Mucosa of descending colon (tissue), 3 donors: ENCODE results near the gene TMEM86A. TPM values are rescaled to one million over a fixed set of nuclear protein-coding genes. Genes with fewer than 3 reads are reported as not detected.

Experiments used
- ATAC-seq: fragments of 200-7000 bp; cut with Tn5 transposase; one replicate; pipeline ENCODE4 v1.9.1; 2020; ENCODE audit warnings: mild to moderate bottlenecking, moderate library complexity
- DNase-seq, 3 donors: peaks; one replicate each; pipeline ENCODE4 v3.0.0-alpha.2; 2020
- H3K36me3 ChIP-seq: fragments of 200-600 bp; one replicate; pipeline ENCODE4 v1.8.0; 2021; ENCODE audit warnings: low read depth, mild to moderate bottlenecking
- H3K4me1 ChIP-seq: fragments of 200-600 bp; one replicate; pipeline ENCODE4 v1.8.0; 2021; ENCODE audit warnings: low read depth, mild to moderate bottlenecking
- H3K4me3 ChIP-seq: fragments of 200-600 bp; one replicate; pipeline ENCODE4 v1.8.0; 2021; ENCODE audit warnings: mild to moderate bottlenecking
- H3K9me3 ChIP-seq: fragments of 200-600 bp; one replicate; pipeline ENCODE4 v1.8.0; 2021; ENCODE audit warnings: mild to moderate bottlenecking
- intact Hi-C, 2 donors: fragments of 100-400 bp; cut with DNase I in 1 of 2; cut with micrococcal nuclease in 1 of 2; formaldehyde crosslinking; loops; one replicate each; pipeline versions ENCODE4 v1.11.0 to v1.11.1; 2022; cut with DNase I, micrococcal nuclease
- total RNA-seq, 3 donors: library from RNA; stranded (reverse); fragmentation: NEBNext Ultra II Directional in 2 of 3; extraction: Animal tissue kit (Norgen Biotek cat#: 25700) in 2 of 3; gene quantifications; one replicate each; pipeline versions ENCODE4 v1.2.1 to v1.2.4, GENCODE V29; 2021 to 2023
- TF ChIP-seq, protein P1 (sequence below): fragments of 200-600 bp; IDR thresholded peaks from one replicate; pipeline ENCODE4 v1.8.0; 2022; ENCODE audit warnings: antibody characterized with exemption, mild to moderate bottlenecking
- donor health status: DM: no; HTN: no; CAD: no; lungs with moderate emphysema.
- donor health status: DM: no; HTN: no; CAD: no.
- donor health status: DM: no; HTN: yes; CAD: no.

Gene TMEM86A
- total RNA-seq, 3 donors from 2014 or later, result 1.7 to 6.0 (median 5.0) TPM

DNA sequence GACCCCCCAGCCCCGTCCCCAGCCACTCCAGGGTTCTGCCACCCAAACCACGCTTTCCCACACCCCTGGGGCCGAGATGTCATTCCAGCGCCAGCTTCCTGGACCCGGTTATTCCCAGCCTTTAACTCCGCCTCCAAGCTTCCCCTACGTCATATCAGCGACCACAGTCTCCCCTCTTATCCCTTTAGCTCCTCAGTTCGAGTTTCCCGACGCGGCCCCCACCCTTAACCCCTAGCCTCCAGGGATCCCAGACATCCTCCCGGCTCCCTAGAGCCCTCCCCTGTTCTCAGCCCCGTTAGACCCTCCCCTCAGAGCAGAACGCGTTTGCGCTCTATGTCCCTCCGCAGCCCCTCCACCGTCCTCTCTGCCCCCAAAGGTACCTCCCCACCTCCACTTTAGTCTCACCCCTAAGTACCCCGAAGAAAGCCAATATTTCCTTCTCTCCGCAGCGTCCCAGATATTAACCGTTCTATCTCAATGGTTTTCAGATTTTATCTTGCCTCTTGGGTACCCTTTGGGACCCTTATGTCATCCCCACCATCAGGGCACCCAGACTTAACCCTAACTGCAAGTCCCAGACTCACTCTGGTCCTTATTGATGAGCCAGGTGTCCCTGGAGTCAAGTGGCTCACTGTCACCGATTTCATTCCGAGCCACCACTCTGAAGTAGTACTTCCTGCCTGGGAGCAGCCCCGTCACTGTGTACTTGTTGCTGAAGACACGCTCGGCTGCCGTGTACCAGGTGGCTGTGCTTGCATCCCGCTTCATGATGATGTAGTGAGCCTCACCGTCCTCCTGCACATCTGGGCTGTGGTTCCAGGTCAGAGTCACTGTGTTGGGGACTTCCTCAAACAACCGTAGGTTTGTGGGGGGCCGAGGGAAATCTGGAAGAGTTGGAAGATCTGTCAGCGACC is 8.0 kb downstream of the TMEM86A start:
- TF ChIP-seq, protein P1, sequence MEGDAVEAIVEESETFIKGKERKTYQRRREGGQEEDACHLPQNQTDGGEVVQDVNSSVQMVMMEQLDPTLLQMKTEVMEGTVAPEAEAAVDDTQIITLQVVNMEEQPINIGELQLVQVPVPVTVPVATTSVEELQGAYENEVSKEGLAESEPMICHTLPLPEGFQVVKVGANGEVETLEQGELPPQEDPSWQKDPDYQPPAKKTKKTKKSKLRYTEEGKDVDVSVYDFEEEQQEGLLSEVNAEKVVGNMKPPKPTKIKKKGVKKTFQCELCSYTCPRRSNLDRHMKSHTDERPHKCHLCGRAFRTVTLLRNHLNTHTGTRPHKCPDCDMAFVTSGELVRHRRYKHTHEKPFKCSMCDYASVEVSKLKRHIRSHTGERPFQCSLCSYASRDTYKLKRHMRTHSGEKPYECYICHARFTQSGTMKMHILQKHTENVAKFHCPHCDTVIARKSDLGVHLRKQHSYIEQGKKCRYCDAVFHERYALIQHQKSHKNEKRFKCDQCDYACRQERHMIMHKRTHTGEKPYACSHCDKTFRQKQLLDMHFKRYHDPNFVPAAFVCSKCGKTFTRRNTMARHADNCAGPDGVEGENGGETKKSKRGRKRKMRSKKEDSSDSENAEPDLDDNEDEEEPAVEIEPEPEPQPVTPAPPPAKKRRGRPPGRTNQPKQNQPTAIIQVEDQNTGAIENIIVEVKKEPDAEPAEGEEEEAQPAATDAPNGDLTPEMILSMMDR, result no peak
- Histone ChIP-seq H3K9me3 (no peaks in the 10 kb centered on the region), H3K4me1 (peaks cover 10% of the 10 kb centered on the region), H3K36me3 (no peaks in the 10 kb centered on the region), H3K4me3 (no peak overlapping the region)
- ATAC-seq, result peak; percentile 84
- peak; percentile 68 to 78 (median 70) for DNase-seq
- intact Hi-C loops, result no loop called here

DNA sequence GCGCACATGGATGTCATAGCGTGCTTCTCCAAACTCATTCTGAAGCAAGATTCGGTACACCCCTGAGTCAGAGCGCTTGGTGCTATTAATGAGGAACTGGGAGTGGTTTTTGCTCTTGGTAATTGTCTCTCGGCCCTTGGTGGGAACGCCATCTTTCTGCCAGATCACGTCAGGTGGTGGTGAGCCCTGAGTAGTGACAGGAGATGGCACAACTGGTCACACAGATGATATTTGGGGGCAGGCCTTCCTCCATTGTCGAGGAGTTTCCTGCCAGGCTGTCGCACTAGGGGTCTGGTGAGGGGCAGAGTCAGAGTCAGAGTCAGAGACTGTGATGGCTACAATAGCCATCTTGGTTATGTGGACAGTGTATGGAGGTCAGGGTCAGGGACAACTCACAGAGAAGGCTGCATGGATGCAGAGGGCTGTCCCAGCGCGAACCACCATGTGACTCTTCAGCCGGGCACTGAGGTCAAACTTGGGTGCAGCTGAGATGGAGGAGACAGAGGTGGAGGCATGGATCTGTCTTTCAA is 9.3 kb downstream of the TMEM86A start:
- Histone ChIP-seq H3K9me3 (no peaks in the 10 kb centered on the region), H3K4me3 (no peak overlapping the region), H3K36me3 (no peaks in the 10 kb centered on the region), H3K4me1 (peaks cover 10% of the 10 kb centered on the region)
- ATAC-seq (no peak), DNase-seq (no peak)
- intact Hi-C loops, result no loop called here
- TF ChIP-seq, protein P1, result no peak

DNA sequence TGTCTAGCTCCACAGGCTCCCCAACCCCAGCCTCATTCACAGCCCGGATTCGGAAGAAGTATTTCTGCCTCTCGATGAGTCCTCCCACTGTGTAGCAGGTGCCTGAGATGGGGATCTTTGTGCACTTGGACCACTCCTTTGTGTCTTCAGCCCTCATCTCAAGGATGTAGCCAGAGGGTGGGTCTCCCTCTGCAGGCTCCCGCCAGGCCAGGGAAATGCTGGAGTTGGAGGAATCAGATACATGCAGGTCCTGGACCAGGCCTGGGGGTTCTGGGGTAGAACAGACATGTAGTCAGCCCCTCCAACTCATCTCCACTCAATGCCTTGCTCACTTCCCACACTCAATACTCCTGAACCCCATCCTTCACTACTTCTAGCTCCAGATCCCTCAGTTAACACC is 10.8 kb downstream of the TMEM86A start:
- Histone ChIP-seq H3K4me3 (no peak overlapping the region), H3K4me1 (peaks cover 10% of the 10 kb centered on the region), H3K9me3 (no peaks in the 10 kb centered on the region), H3K36me3 (no peaks in the 10 kb centered on the region)
- DNase-seq, result no peak
- intact Hi-C loops, result no loop called here
- TF ChIP-seq, protein P1, result no peak
- ATAC-seq, result no peak

DNA sequence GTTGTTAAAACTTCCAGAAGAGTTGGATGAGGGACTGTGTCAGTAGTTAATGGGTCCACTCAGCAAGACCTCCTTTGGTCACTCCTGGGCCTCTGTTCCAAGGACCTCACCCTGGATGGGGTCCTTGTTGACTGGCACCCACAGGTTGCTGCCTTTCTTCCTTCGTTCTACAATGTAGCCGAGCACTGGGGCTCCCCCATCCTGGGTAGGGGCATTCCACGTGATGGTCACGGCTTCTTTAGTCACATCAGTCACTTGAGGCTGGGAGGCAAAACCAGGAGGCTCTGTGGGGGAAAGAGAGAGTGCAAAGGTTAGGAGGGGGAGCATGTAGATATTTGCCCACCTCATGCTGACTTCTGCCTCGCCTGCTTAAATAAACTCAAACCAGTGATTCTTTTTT is 12.0 kb downstream of the TMEM86A start:
- ATAC-seq (no peak), DNase-seq (no peak)
- intact Hi-C loops, result no loop called here
- no peaks in the 10 kb centered on the region for H3K36me3 ChIP-seq
- TF ChIP-seq, protein P1, result no peak
- no peaks in the 10 kb centered on the region for H3K9me3 ChIP-seq
- H3K4me1 ChIP-seq, result peaks cover 2% of the 10 kb centered on the region
- H3K4me3 ChIP-seq, result no peak overlapping the region

DNA sequence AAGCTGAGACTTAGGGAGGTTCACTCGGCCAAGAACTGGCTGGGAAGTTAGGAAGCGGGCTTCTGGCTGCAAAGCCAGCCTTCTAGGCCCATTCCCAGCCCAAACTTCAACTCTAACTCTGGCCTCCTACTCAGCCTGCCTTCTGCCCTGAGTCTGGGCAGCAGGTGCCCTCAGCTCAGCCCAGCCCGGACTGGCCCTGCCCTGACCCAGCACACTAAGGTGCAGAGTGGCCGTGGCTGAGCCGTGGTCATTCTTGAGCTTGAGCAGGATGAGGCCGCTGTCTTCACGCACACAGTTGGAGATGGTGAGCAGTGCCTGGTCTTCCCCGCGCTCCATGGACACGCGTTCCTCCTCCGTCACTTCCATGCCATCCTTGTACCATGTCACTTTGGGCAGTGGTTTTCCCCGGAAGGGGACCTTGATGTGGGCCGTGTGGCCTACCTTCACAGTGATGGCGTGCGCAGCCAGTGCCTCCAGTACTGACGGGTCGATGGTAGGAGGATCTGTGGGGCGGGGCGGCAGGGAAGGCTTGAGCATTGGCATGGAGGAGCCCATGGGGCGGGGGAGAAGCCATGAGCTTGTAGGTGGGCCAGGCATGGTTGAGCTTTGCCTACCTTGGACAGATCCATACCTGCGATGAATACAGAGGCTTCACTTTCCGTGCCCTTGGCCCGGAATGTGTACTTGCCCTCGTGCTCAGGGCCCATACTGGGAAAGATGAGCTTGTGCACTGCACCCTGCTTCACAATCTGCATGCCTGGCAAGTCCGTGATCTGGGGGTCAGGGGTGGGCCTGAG is 15.3 kb downstream of the TMEM86A start:
- Histone ChIP-seq H3K36me3 (no peaks in the 10 kb centered on the region), H3K9me3 (no peaks in the 10 kb centered on the region), H3K4me3 (no peak overlapping the region), H3K4me1 (no peaks in the 10 kb centered on the region)
- ATAC-seq (no peak), DNase-seq (no peak)
- TF ChIP-seq, protein P1, result no peak
- intact Hi-C loops, result no loop called here
